Measurements from ENCODE around the gene KIF24.
"Not testable (repeated sequence)": the region's sequence is repeated elsewhere in the genome, so short reads cannot be mapped to it uniquely, and the experiment has no call there.

Gene KIF24

DNA sequence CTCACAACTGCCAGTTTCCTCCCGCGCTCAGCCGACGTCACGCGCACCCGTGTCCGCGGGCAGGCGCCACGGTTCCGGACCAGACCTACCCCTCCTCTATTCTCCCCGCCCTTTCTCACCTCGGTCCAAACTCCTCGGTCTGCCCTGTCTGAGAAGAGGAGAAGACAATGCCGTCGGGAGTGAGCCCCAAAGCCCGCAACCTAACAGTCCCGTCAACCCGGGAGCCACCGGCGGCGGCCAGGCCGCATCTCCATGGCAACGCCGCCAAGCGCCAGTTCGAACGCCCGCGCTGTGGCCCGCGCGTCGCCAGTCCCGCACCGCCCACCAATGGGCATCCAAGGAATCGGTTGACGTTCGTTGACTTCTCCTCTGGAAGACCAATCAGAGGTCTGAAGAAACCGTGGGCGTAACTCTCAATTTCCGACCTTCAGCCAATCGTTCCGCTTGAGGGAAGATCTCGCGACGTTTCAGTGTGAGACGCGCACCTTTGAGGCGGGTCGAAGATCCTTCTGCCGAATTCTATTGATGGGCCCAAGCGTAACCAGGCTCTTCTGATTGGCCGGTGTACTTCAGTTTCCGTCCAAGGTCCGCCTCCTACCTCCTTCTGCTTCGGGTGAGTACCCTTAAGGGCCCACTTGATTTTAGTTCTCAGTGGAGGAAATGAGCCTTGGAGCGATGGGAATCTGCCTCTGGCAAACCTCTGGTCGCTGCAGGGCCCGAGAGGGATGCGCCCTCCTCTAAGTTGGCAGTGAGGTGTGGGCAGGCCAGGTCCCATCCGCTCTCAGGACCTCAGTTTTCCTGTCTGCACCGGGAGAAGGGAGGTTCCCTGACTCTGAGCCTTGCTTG is at the start of gene KIF24, which contains the start of gene NUDT2:
Gene KIF24, minus strand, starts transcription at position 282 of the 846 bp plus-strand sequence. CDS start 17,922 bp downstream, outside the sequence.
Gene NUDT2, plus strand, starts transcription at position 583 of the 846 bp plus-strand sequence. CDS start 9,471 bp downstream, outside the sequence.
- DNase-seq (ENCODE audit: low spot score) = peak; percentile 99

DNA sequence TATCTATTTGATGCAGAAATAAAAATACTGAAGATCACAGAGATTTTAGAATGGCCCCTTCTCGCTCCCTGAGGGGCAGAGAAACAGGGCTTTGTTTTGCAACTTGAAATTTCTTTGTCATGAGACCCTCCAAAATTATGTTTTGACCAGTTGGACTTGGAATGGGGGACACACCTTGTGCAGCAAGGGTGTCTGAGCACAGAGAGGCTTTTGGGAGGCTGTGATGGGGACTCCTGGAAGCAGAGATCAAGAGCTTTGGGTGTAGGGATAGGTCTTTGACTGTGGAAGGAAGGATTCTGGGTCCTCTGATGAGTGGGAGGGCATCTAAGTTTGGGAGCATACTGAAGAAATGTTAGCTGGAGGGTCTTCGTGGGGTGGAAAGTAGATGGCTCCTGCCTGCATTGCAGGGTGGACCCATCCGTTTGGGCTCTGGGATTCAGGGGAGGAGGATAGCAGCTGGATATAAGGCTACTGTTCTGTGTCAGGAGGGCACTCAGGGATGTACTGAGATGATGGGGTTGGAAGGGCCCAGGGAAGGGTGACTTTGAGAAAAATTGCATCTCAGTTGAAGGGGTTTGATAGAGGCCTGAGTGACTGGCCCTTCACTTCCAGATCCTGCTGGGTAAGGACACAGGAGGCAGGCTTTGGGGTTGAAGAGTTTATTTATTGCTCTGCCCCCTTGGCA is 49.5 kb upstream of the KIF24 start:
- DNase-seq (ENCODE audit: low spot score) = no peak

DNA sequence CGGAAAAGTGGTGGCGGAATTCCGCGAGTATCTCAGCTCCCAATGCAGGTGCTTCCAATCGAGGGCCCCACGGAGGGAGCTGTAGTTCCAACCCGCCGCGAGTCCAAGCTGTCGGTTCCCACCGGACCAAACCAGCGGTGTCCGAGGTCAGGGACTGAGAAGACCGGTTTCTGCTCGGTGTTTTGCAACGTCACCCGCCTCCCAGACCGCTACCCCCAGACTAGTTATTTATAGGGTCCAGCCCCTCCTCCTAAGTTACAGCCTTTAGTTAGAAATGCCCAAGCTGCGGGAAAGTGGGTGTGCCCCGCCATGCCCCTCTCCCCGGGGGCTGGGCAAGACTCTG is 48.3 kb upstream of the KIF24 start:
- no peak for DNase-seq (ENCODE audit: low spot score)

- peak; percentile 99 for DNase-seq (ENCODE audit: low spot score)
Measured at GRCh38 chr9:34376596-34377403, 47.7 kb upstream of the KIF24 start, which contains the start of gene MYORG. Gene MYORG, minus strand, starts transcription at chr9:34376898. Its CDS starts 3,955 bp downstream, at chr9:34372943.

DNA sequence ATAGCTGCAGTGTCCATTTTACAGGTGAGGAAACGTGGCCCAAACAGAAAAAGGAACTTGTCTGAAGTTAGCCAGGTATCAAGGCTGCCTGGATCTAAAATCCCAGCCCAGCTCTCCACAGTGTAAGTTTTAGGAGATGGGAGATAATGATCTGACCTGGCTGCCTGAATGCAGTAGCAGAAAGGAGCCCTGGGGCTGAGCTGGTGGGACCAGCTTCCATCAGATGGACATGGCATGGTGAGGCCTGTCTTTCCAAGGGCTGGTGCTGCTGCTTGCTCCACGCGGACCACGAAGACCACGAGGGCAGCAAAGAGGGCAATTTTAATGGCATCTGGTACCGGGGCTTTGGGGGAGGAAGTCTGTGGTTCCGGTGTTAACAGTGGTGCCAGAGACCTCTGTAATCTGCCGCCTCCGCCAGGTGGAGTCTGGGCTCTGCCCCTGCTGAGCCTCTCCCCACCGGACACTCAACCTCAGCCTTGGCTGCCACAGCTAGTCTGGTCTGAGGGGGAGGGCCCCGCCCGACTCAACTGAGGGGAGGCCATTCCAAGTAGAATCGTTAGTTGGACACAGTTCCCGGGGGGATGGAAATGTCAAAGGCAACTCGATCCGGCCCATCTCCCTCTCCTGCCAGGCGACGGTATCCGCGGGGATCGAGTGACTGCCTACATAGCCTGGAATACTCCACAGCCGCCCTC is 47.0 kb upstream of the KIF24 start:
- peak; percentile 57 for DNase-seq (ENCODE audit: low spot score)

- DNase-seq (ENCODE audit: low spot score) = no peak
Measured at GRCh38 chr9:34374905-34375552, 46.0 kb upstream of the KIF24 start.

- DNase-seq (ENCODE audit: low spot score) = no peak
Measured at GRCh38 chr9:34374339-34374738, 45.3 kb upstream of the KIF24 start.

DNA sequence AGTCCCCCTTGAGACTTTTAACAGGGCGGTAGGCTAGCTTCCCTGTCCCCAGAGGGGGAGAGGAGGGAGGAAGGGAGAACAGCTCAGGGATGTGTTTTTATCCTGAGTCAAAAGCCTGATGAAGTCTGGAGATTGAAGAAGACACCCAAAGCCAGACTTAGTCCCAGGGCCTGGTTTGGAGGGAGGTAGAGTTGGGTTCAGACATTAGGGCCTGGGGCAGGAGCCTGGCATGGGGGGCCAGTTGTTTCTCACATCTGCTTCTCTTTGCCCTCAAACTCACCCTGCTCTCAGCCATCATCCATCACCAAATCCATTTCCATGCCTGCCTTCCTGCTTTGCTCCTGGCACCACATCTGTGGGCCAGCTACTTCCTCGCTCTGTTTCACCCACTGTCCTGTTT is 44.7 kb upstream of the KIF24 start:
- DNase-seq (ENCODE audit: low spot score) = no peak

DNA sequence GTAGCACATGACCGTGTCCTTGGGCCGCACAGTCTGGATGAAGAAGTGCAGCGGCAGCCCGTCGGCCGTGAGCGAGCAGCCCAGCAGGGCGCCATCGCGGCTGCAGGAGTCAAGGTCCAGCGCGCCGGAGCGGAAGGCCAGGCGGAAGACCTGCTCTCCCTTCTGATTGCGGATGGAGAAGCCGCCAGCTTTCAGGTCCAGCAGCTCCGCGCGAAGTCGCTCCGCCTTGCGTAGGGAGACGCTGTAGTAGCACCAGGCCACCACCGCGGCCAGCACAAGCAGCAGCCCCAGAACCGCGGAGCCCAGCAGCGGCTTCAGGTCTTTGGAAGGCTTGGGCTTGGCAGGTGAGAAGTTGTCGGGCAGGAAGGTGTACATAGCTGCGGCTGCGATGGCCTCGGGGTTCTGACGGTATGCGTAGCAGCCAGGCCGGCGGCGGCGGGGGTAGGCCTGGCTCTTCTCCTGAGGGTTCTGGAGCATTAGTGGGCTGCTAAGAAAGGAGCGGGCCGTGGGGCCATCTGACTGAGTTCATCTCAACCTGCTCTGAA is 43.5 kb upstream of the KIF24 start:
- no peak for DNase-seq (ENCODE audit: low spot score)

DNA sequence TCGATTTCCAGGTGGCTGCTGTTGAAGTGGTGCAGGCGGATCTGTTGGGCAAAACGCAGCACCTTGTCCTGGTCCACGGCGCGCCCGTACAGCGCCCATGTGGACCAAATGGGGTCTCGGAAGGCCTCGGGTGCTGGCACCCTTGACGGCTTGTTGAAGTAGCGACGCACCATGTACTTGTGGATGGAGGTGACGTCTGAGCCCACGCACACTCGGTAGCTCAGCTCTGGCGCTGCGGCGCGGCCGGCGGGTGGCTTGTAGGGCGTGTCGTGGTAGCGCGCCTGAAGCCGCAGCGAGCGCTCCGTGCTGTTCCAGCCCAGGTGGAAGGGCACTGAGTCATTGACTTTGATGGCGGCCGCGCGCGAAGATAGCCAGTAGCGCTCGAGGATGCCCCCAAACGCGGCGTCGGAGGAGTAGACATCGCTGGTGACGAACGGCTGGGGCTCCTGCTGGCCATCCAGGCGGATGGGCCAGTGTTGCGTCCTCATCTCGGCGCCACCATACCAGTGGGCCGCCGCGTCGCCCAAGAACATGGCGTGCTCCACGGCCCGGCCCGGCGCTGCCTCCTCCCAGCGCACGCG is 42.9 kb upstream of the KIF24 start:
- no peak for DNase-seq (ENCODE audit: low spot score)

DNA sequence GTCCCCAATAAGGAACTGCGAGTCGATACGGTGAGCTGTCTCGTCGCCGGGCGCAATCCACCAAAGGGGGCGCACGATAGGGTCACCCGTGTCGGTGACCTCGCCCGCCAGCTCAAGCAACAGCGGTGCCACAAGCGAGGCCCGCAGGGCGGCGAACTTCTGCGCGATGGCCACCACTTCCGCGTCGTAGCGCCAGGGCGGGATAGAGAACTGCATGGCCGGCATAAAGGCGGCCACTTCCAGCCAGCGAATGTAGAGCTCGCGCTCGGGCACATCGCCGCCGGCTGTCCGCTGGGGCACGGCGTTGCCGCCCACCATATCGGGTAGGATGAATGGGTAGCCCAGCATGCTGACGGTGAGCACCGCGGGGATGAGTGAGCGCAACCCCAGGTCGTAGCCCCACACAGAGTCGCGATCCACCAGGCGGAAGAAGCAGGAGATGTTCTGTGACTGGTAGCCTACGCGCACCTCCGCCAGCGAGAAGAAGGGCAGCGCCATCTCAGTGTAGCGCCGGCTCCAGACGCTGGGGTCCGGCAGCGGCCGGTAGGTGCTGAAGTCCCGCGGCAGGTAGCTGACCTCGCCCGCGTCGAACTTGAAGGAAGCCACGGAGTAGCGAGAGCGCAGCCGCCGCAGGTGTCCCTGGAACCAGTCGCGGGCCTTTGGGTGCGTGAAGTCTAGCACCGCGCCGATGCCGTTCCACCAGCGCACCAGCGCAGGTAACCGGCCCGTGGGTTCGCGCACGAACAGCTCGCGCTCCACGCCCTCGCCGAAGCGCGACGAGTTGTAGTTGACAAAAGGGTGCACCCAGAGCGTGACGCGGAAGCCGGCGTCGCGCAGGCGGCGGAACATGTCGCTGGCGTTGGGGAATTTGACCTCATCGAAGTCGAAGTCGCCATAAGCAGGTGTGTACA is 42.2 kb upstream of the KIF24 start:
- no peak for DNase-seq (ENCODE audit: low spot score)

DNA sequence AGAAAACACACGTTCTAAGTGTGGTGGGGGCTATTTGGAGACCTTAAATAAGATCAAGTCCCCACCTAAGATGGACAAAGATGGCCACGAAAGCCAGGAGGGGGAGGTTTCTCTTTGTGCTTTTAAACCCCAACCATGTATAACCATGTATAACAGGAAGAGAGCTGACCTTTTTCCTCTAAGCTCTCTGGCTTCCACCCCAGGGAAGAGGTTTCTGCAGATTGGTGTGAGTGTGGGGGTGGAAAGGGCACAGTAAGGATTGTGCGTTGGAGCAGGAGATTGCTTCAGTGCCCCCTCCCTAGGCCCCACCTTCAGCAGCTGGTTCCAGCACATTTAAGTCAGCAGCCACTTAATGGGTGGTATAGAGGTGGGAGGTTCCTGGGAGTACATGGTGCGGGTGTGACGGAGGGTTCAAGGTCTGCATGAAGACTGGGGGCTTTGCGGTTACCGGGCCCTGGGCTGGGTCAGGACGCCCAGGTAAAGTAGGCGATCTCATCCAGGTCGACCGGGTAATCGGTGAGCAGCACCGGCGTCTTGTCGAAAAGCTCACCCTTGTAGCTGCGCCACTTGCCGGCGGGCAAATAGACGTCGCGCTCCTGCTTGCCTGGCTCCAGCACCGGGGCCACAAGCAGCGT is 41.4 kb upstream of the KIF24 start:
- DNase-seq (ENCODE audit: low spot score) = no peak

DNA sequence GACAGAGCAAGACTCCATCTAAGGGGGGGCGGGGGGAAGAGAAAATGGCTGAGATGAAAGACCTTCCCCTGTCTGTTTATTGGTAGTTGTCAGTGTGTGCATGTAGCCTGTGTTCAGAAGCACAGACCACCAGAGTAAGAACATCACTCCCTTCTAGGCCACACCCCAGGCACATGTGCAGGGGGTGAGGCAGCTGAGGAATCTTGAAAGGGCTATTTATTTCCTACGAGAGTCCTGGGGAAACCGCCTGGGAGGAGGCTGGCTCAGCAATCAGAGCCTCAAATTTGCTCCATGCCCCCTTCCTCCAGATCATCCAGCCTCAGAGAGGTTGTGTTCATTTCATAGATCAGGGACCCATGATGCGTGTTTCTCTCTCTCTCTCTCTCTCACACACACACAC is 40.6 kb upstream of the KIF24 start:
- DNase-seq (ENCODE audit: low spot score) = no peak

GRCh38 chr9:34368796-34369195 is 39.7 kb upstream of the KIF24 start:
- not testable (repeated sequence) for DNase-seq (ENCODE audit: low spot score)

DNA sequence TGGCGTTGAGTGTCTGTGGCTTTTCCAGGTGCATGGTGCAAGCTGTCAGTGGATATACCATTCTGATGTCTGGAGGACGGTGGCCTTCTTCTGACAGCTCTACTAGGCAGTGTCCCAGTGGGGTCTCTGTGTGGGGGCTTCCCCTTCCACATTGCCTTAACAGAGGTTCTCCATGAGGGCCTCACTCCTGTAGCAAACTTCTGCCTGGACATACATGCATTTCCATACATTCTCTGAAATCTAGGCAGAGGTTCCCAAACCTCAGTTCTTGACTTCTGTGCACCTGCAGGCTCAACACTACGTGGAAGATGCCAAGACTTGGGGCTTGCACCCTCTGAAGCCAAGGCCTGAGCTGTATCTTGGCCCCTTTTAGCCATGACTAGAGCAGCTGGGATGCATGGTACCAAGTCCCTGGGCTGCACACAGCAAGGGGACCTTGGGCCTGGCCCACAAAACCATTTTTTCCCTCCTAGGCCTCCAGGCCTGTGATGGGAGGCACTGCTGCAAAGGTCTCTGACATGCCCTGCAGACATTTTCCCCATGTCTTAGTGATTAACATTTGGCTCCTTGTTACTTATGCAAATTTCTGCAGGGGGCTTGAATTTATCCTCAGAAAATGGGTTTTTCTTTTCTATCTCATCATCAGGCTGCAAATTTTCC is 38.8 kb upstream of the KIF24 start:
- not testable (repeated sequence) for DNase-seq (ENCODE audit: low spot score)

DNA sequence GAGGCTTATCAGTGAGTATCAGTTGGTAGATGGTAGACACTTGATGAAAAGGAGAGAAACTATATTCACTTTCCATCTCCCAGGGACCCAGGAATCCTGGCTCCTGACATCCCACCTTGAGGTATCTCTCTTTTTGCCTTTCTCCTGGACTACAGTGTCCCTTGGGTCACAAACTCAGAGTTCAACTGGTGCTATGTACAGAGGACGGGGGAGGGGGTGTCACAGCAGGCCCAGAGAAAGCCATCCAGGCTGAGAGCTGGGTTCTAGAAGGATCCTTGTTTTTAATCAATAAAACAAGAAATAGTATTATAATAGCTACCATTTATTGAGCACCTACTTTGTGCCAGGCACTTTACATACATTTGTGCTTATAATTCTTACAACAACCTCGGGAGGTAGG is 37.3 kb upstream of the KIF24 start:
- no peak for DNase-seq (ENCODE audit: low spot score)

DNA sequence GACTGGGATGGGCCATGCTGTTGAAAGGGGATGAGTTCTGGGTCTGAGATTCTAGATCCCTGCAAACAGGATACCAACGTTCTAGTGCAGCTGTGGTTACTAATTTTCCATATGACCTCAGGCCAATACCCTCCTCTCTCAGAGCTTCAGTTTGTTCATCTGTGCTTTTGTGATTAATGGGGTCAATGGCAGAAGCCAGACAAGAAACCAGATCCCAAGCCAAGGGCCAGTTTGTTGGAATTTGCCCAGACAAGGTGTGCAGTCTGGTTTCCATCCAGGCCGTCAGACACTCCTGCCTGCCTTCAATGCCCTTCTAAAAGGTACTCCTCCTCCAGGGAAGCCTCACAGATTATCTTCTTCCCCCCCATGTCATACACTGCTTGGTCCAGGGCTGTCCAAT is 36.2 kb upstream of the KIF24 start:
- DNase-seq (ENCODE audit: low spot score) = no peak

GRCh38 chr9:34363619-34364351 is 34.7 kb upstream of the KIF24 start:
- DNase-seq (ENCODE audit: low spot score) = no peak
